ENCODE measurements around the gene NFU1. TPM values are rescaled to one million over a fixed set of nuclear protein-coding genes. Genes with fewer than 3 reads are reported as not detected.

The NFU1 gene
- total and polyA plus RNA-seq, 9 of the 15 experiments (the other 6 are each of a cell fraction or from before 2014, with no cell fraction given), result 33.3 to 61.8 (median 53.7) TPM

DNA sequence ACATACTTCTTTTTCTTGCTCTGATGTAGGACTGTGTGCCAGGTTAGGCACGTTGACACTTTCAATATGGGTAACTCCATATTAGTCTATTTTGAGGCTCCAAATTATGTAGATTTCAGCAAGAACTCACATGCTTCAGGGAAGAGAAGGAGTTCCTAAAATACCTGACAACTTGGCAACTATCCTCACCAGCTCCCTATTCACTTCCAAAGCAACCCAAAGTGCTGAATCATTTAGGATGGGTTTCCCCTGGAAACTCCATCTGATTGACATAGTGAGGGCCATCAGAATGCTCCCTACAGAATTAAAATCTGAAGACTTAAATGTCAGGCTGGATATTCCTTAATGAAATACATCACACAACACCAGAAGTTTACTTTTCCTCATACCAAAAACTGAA is 32.5 kb upstream of the NFU1 start:
- no TSS peak for BruUV-seq (replicated peaks)
- FAIRE-seq (no peak), ATAC-seq (no peak), DNase-seq (ENCODE audit: extremely low read depth in 1 of 4, low spot score in 3 of 4) (no peak)
- Histone ChIP-seq H3K79me2 (ENCODE audit: control insufficient read depth, insufficient read depth, low read length) (no peaks in the 10 kb centered on the region), H3K4me1 (replicated peaks in 1 of 2; ENCODE audit: control insufficient read depth in 2 of 2, insufficient read depth in 2 of 2, low read length in 2 of 2) (no peaks in the 10 kb centered on the region), H4K20me1 (replicated peaks; ENCODE audit: control insufficient read depth, insufficient read depth, low read length) (no peaks in the 10 kb centered on the region), H3K4me3 (no peak overlapping the region), H3K36me3 (ENCODE audit: control insufficient read depth, insufficient read depth, low read length) (no peaks in the 10 kb centered on the region), H3K9me3 (replicated peaks; ENCODE audit: control insufficient read depth, insufficient read depth, low read depth, low read length) (no peaks in the 10 kb centered on the region), H3K4me2 (ENCODE audit: insufficient read depth, low read length) (no peak overlapping the region), H3K9me1 (ENCODE audit: control insufficient read depth, insufficient read depth, low read length) (no peaks in the 10 kb centered on the region), H3K27me3 (ENCODE audit: control insufficient read depth in 2 of 2, insufficient read depth in 2 of 2, low read length in 2 of 2) (no peaks in the 10 kb centered on the region), H3K27ac (ENCODE audit: extremely low read depth, low read depth, low read length) (no peak overlapping the region), H2AFZ (ENCODE audit: low read depth, low read length) (no peak overlapping the region), H3K9ac (ENCODE audit: insufficient read depth in 1 of 2, low read depth in 2 of 2, low read length in 2 of 2) (no peak overlapping the region)
- intact Hi-C loops (cut with micrococcal nuclease), result no loop called here
- 36% methylated on average over 1 of the region's 1 CpG for WGBS (ENCODE audit: insufficient coverage, low coverage, missing lambda C conversion rate)
- CTCF ChIA-PET (ENCODE audit: low intra/inter-chr PET ratio), result no interaction called here
- in situ Hi-C loops (cut with MboI), result no loop called here
- POLR2A ChIA-PET, result interaction anchor here (0.7 to 1.6 kb wide), 2 partner anchors 10 to 11 kb away, joined by 4 read pairs; no protein-coding TSS in a partner anchor
- TF ChIP-seq ZNF830 (CRISPR knock-in tag; IDR thresholded peaks at IDR 0.05), result no peak
- TF ChIP-seq, protein P1, sequence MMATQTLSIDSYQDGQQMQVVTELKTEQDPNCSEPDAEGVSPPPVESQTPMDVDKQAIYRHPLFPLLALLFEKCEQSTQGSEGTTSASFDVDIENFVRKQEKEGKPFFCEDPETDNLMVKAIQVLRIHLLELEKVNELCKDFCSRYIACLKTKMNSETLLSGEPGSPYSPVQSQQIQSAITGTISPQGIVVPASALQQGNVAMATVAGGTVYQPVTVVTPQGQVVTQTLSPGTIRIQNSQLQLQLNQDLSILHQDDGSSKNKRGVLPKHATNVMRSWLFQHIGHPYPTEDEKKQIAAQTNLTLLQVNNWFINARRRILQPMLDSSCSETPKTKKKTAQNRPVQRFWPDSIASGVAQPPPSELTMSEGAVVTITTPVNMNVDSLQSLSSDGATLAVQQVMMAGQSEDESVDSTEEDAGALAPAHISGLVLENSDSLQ (IDR thresholded peaks at IDR 0.05), result peak; percentile 53
- TF ChIP-seq SAFB2 (IDR thresholded peaks at IDR 0.05; ENCODE audit: borderline replicate concordance, low read depth, low read length, severe bottlenecking), result no peak
- peak; percentile 42 for TF ChIP-seq NFE2 (IDR thresholded peaks at IDR 0.05; ENCODE audit: low read depth)
- peak; percentile 33; the same call in 1 of the 2 replicates for TF ChIP-seq RFX1 (IDR thresholded peaks at IDR 0.05)

- H3K4me3 ChIP-seq, result no peak overlapping the region
- no peak overlapping the region for H3K4me2 ChIP-seq (ENCODE audit: insufficient read depth, low read length)
- in situ Hi-C loops (cut with MboI) (no loop called here), intact Hi-C loops (cut with micrococcal nuclease) (no loop called here)
- H4K20me1 ChIP-seq (replicated peaks; ENCODE audit: control insufficient read depth, insufficient read depth, low read length), result no peaks in the 10 kb centered on the region
- no peaks in the 10 kb centered on the region for H3K9me3 ChIP-seq (replicated peaks; ENCODE audit: control insufficient read depth, insufficient read depth, low read depth, low read length)
- ChIA-PET CTCF (ENCODE audit: low intra/inter-chr PET ratio) (no interaction called here), POLR2A (interaction anchor here (1.0 kb wide), 1 partner anchor 32 kb away, joined by 3 read pairs; the partner anchor contains the start of gene NFU1)
- no peaks in the 10 kb centered on the region for H3K4me1 ChIP-seq (replicated peaks in 1 of 2; ENCODE audit: control insufficient read depth in 2 of 2, insufficient read depth in 2 of 2, low read length in 2 of 2)
- no peak for DNase-seq (ENCODE audit: extremely low read depth in 1 of 4, low spot score in 3 of 4)
- no peaks in the 10 kb centered on the region for H3K79me2 ChIP-seq (ENCODE audit: control insufficient read depth, insufficient read depth, low read length)
- no peak for ATAC-seq
- H3K27me3 ChIP-seq (ENCODE audit: control insufficient read depth in 2 of 2, insufficient read depth in 2 of 2, low read length in 2 of 2), result no peaks in the 10 kb centered on the region
- no peak for FAIRE-seq
- H3K27ac ChIP-seq (ENCODE audit: extremely low read depth, low read depth, low read length), result no peak overlapping the region
- H2AFZ ChIP-seq (ENCODE audit: low read depth, low read length), result no peak overlapping the region
- H3K36me3 ChIP-seq (ENCODE audit: control insufficient read depth, insufficient read depth, low read length), result no peaks in the 10 kb centered on the region
- BruUV-seq (replicated peaks), result no TSS peak
- 32% methylated on average over 3 of the region's 3 CpGs for WGBS (ENCODE audit: insufficient coverage, low coverage, missing lambda C conversion rate)
- H3K9ac ChIP-seq (ENCODE audit: insufficient read depth in 1 of 2, low read depth in 2 of 2, low read length in 2 of 2), result no peak overlapping the region
- no peaks in the 10 kb centered on the region for H3K9me1 ChIP-seq (ENCODE audit: control insufficient read depth, insufficient read depth, low read length)
- TF ChIP-seq GABPB1 (CRISPR knock-in tag; IDR thresholded peaks at IDR 0.05) (no peak), RUNX1 (IDR thresholded peaks at IDR 0.05; ENCODE audit: low read depth) (no peak), HDAC2 (IDR thresholded peaks at IDR 0.05) (no peak), MTA2 (IDR thresholded peaks at IDR 0.05; ENCODE audit: low read depth) (no peak), ZNF140 (CRISPR knock-in tag; IDR thresholded peaks at IDR 0.05) (no peak), ZNF184 (CRISPR knock-in tag; IDR thresholded peaks at IDR 0.05) (no peak), ZBTB7A (IDR thresholded peaks at IDR 0.05; ENCODE audit: borderline replicate concordance, control insufficient read depth, low read depth, low read length) (no peak), ILK (tag; IDR thresholded peaks at IDR 0.05; ENCODE audit: borderline replicate concordance, low read depth) (no peak), NR2F6 (CRISPR knock-in tag; IDR thresholded peaks at IDR 0.05) (no peak), ARID1B (IDR thresholded peaks at IDR 0.05) (no peak), SMARCB1 (IDR thresholded peaks at IDR 0.05; ENCODE audit: insufficient read length, low read depth) (no peak), NCOA2 (IDR thresholded peaks at IDR 0.05; ENCODE audit: partially characterized antibody in 2 of 2) (no peak)
These were observed 32.1 kb upstream of the NFU1 start for GRCh38 chr2:69469375-69469774.

Data from K562 (cell line).